ENCODE measurements around the gene ZSCAN5B.

GRCh38 chr19:56140583-56141416 is 56.8 kb downstream of the ZSCAN5B start, which contains the start of gene ZNF444:
- TF ChIP-seq POLR2A (IDR thresholded peaks at IDR 0.05; ENCODE audit: extremely low read depth, insufficient read length) = no peak
- no peak for TF ChIP-seq CTCF (IDR thresholded peaks at IDR 0.05; ENCODE audit: low read depth, low read length)
- TF ChIP-seq MYC (IDR thresholded peaks at IDR 0.05; ENCODE audit: low read depth, low read length) = peak; percentile 45

All from NB4 (cell line).